Adrenal gland (tissue), 5 donors: ENCODE results near the gene HIPK2.

ENCODE experiments used
- CTCF ChIP-seq, 6 experiments: fragments of 450-650 bp in 4 of 6; fragments of 200-600 bp in 2 of 6; sonication (generic) in 1 of 6; IDR thresholded peaks; 1 replicate in 5 of 6; 2 replicates in 1 of 6; pipeline versions ENCODE4 v1.5.1 to v1.8.0; 2016 to 2021; ENCODE audit warnings: antibody characterized with exemption in 6 of 6, mild to moderate bottlenecking in 2 of 6, moderate library complexity in 1 of 6
- POLR2A ChIP-seq, 2 donors: fragments of 450-650 bp; IDR thresholded peaks; one replicate each; pipeline ENCODE4 v1.6.1; 2017; ENCODE audit warnings: antibody characterized with exemption in 2 of 2, mild to moderate bottlenecking in 2 of 2, moderate library complexity in 1 of 2
- donor health status: DM: no; HTN: no; CAD: no.

GRCh38 chr7:139777948-139778841 lies at the start of gene HIPK2:
- TF ChIP-seq CTCF (IDR thresholded peaks at IDR 0.05), result no peak
- TF ChIP-seq POLR2A (IDR thresholded peaks at IDR 0.05), result no peak
